Dedifferentiated amniotic fluid mesenchymal stem cell (primary cell): ENCODE results near the gene ATG4D.

ENCODE experiments used
- DNase-seq: peaks from one replicate; pipeline ENCODE4 v3.0.0-alpha.2; 2016; ENCODE audit errors: extremely low spot score

ATG4D gene

DNA sequence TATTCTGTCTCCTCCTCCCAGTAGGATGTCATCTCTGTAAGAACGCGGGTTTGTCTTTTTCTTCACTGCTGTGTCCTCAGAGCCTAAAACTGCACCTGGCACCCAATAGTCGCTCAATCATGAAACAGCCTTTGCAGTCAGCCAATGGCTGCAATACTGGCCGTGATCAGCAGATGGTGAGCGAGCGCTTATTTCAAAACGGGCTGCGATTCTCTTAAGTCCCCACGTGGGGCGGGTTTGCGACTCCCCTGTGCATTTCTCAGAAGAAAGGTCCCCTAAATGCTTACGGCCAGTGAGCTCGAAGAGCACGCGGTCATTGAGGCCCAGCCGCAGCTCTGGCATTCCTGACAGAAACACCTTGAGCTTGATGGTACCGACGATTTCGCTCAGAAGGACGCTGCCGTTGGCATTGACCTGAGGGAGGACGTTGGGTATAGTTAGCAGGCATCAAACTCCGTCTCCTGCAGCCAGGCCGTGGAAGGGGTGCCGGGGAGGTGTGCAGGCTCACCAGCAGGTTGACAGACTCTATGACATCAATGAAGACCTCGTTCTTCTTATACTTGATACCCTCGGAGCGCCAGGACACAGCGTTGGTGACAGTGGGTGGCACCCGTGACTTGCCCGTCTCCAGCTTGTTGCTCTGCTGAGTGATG, 37.4 kb downstream of the ATG4D start:
- DNase-seq, result peak; percentile 95

DNA sequence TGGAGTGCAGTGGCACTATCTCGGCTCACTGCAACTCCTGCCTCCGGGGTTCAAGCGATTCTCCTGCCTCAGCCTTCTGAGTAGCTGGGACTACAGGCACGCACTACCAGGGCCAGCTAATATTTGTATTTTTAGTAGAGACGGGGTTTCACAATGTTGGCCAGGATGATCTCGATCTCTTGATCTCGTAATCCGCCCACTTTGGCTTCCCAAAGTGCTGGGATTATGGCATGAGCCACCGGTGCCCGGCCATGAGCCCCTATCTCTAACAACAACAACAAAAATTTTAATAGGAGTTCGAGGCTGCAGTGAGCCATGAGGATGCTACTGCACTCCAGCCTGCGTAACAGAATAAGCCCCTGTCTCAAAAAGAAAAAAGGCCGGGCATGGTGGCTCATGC, 38.4 kb downstream of the ATG4D start:
- no peak for DNase-seq

DNA sequence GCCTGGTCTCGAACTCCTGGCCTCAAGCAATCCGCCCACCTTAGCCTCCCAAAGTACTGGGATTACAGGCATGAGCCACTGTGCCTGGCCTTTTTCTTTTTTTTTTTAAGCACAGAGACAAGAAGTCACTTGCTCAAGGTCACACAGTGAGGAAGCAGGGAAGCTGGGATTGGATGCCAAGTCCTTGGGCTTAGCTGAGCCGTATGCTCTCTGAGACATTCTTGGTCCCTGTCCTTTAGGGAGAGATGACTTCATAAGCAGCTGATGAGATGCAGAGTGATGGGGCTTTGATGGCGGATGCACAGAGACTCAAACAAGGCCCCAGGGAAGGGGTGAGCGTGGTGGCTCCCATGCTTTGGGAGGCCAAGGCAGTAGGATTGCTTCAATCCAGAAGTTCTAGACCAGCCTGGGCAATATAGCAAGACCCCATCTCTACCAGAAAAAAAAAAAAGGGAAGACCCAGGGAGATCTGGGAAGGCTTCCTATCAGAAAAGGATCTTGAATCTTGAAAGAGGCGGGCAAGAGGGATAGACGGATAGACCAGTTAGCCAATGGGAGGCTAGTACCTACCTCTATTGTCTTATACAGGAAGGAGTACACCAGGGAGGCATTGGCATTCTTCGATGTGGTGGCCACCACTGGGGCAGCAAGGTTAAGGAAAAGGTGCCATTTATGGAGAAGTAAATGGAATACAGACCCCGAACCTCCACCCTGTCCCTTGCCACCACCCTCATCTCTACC, 39.5 kb downstream of the ATG4D start:
- DNase-seq, result no peak

DNA sequence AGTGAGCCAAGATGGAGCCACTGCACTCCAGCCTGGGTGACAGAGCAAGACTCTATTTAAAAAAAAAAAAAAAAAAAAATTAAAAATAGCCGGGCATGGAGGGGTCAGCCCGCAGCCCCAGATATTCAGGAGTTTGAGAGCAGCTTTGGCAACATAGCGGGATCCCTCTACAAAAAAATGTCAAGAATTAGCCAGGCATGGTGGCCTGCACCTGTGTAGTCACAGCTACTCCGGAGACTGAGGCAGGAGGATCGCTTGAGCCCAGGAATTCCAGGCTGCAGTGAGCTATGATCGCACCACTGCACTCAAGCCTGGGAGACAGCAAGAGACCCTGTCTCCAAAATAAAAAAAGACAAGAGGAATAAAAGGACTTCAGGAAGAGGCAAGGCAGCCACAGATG, 42.7 kb downstream of the ATG4D start:
- no peak for DNase-seq

DNA sequence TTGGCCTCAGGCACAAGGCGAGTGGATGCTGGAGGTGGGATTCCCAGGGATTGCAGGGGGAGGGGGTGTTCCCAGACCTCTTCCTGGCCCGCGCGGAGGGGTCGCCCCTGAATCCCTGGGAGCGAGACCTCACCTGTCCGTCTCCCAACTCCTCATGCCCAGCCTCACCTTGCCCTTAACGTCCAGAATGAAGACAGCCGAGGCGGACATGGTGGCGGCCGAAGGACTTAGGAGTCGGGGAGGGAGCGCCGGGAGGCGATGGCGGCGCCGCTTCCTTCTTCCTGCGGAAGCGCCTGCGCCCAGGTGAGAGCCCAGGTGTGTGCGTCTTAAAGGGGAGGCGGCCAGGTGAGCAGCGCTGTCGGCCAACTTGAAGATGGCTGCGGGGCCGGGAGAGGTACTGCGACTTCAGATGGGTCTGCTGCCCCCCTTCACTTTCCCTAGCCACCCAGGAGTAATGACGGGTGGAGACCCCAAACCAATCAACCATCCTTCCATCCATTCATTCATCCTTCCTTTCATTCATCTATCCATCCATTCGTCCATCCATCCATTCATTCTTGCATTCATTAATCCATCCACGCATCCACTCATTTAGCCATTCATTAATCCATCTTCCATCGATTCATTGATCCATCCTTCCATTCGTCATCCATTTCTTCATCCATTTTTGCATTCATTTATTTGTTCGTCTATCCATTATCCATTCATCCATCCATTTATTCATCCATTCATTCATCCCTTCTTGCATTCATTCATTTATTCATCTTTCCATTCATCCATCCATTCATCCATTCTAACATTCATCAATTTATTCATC, 43.5 kb downstream of the ATG4D start, which contains the start of gene AP1M2:
Gene AP1M2 (minus strand): TSS at position 291 of the 817 bp plus-strand sequence. CDS start 81 bp downstream, at position 210.
- no peak for DNase-seq

DNA sequence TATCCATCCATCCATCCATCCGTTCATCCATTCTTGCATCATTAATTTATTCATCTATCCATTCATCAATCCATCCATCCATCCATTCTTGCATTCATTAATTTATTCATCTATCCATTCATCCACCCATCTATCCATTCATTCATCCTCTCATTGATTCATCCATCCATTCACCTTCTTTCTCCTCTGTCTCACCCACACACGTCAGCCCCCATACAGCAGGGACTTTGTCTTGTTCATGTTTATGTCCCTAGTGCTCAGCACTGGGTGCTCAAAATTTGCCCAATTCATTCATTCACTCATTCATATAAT, 44.1 kb downstream of the ATG4D start:
- no peak for DNase-seq

DNA sequence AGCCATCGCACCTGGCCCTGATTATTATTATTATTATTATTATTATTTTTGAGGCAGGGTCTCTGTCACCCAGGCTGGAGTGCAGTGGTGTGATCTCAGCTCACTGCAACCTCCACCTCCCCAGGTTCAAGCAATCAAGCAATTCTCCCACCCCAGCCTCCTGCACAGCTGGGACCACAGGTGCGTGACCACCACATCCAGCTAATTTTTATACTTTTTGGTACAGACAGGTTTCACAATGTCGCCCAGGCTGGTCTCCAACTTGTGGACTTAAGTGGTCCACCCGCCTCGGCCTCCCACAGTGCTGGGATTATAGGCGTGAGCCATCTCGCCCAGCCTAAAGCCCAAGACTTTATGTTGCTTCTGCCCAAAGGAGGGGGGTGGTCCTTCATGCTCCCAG, 49.4 kb downstream of the ATG4D start:
- DNase-seq, result no peak

DNA sequence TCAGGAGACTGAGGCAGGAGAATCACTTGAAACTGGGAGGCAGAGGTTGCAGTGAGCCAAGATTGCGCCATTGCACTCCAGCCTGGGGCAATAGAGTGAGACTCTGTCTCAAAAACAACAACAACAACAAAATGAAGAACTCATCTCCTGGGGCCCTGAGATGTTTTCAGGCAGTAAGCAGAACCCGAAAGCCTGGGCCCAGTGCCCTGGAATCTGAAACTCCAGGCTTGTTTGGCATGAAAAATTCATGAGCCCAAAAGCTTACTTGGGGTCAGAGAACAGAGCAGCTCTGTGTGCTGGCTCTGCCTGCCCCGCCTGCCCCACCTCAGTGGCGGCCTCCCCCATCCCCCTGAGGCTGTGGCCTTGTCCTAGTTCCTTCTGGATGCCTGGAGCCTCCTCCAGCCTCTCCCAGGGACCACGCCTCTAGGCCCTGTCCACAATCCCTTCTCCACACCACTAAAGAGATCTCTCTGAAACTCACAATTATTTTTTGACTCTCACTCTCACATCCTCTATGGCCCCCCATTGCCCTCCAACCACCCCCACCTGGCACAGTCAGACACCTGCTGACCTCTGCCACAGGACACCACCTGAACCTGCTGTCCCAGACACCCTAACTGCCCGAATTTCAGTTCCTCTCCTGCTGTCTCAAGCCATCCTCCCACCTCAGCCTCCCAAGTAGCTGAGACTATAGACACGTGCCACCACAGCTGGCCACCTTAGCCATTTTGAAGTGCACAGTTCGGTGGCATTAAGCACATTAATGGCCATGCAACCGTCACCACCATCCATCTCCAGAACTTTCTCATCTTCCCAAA, 50.3 kb downstream of the ATG4D start:
- peak; percentile 42 for DNase-seq

DNA sequence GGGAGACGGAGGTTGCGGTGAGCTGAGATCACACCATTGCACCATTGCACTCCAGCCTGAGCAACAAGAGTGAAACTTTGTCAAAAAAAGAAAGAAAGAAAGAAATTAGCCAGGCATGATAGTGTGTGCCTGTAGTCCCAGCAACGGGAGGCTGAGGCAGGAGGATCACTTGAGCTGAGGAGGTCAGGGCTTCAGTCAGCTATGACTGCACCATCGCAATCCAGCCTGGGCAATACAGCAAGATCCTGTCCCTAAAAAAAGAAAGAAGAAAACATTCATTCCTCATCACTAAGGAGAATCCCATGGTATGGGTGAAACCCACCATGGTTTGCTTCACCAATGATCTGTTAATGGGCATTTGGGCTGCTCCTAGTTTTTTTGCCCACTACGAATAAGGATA, 56.4 kb downstream of the ATG4D start:
- DNase-seq, result no peak

DNA sequence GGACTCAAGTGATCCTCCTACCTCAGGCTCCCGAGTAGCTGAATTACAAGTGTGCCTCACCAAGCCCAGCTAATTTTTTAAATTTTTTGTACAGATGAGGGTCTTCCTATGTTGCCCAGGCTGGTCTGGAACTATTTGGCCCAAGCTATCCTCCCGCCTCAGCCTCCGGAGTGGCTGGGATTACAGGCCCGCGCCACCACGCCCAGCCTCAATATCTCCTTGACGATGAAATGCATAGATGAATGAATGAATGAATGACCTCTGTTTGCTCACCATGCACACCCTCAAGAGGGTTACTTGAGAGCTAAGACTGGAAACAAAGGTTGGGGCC, 58.3 kb downstream of the ATG4D start:
- no peak for DNase-seq

DNA sequence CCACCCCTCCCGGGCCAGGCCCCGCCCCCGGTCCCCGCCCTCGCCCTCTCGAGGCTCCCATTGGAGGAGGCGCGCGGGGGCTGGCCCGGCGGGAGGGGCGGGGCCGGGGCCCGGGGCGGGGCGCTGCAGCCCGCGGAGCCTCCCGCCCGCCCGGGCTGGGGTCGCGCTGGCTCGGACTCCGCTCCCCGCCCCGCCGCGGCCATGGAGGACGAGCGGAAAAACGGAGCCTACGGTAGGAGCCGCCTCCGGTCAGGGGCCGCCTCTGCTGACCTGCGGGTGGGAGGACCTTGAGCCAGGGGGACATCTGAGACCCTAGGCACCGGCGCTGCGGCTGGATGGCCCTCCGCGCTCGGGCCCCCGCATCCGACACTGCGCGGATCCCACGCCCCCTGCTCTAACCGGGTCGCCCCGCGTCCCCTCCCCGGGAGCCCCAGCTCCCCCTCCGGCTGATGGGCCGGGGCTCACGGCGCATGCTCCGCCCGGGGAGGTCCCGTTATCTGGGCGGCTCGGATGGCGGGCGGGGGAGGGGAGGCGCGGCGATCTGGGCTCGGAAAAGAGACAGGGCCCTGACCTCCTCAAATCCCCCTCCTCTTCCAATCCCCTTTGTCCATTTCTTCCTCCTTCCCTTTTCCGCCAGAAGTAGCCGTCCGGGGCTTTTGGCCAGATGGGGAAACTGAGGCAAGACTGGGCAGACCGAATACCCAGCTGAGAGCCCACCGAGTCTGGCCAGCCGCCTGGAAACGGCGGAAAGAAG, 58.8 kb downstream of the ATG4D start:
- peak; percentile 69 for DNase-seq
